GM21825 (cell line): Measurements from ENCODE around the gene GNPTG.

ENCODE experiments used
- ATAC-seq: cut with Tn5 transposase; IDR thresholded peaks from one replicate; pipeline ENCODE4 v1.9.1; 2021; ENCODE audit warnings: mild to moderate bottlenecking, moderate library complexity; ENCODE audit not compliant: unreplicated experiment

Gene GNPTG

DNA sequence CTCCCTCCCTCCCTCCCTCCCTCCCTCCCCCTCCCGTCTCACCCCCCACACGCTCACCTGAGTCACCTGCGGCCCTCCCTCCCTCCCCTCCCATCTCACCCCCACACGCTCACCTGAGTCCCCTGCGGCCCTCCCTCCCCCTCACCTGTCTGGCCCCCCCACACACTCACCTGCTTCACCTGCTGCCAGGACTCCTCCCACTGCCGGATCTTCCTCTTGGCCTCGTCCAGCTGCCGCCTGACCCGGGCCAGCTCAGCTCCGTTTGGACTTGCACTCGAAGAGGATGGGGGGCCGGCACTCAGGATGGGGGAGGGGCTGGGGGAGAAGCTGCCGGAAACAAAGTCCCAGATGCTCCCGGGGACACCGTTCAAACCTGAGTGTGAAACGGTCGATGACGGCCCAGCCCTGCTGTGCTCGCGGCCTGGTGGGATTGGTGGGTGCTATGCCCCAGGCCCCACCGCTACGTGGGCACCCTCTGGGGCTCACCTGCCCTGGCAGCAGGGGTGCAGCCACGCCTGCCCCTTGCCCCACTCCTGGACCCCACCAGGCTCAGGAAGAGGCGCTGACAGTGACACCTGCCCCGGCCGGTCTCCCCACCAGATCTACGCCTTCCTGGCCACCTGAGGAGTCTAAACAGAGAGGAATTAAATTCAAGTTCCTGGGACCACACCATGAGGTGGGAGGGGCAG, 15.9 kb downstream of the GNPTG start:
- no peak for ATAC-seq

DNA sequence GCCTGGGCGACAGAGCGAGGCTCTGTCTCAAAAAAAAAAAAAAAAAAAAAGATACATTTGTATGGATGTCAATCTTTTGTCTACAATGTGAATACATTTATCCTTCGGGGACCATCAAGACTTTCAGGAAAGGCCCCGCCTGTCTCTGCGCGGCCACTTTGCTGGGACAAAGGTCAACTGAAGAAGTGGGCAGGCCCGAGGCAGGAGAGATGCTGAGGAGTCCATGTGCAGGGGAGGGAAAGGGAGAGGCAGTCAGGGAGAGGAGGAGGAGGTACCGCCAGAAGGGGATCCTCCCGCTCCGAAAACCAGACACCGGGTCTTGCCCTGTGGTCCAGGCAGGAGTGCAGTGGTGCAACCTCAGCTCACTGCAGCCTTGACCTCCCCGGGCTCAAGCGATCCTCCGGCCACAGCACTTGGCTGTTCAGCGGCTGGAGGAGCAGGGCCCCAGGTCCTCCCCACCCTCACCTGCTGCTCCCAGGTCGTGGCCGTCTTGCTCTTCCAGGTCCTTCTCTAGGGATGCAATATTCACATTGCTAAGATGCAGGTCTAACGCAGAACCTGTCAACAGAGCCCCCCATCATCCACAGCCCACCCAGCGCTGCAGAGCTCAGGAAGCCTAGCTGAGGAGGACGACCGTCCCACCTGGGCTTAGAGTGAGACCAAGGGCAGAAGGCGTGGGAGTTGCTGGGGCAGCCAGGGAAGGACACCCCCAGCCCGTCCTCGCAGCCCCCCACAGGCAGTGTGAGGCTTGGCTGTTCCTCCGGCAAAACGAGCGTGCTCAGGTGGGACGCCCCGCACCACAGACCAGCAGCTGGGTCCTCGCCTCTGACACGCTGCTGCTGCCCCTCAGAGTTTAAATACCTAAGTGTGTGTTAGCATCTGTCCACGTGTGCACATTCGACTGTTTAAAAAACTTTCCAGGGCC, 19.6 kb downstream of the GNPTG start:
- ATAC-seq: no peak

DNA sequence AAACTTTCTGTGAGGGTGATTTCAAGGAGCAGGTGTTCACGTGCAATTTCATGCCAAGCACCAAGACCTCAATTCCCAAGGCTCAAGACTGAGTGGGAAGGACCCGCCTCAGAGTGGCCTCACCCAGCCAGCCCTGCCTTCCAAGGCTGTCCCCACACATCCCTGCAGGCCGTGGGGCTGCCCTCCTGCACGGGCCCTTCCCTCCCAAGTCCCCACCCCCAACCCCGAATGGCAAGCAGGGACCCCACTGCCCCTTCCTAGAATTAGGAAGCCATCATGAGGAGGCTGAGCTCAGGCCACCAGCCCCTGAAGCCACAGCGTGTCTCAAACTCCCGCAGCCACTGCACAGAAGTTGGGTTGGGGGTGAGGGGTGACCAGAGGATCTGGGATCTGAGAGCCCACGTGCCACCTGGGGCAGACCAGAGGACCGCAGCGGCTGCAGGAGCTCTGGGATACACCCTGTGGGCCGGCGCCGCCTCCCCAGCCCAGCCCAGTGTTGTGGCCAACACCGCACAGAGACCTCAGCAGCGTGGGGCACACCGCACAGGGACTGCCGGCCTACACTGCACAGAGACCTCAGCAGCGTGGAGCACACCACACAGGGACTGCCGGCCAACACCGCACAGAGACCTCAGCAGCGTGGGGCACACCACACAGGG, 20.7 kb downstream of the GNPTG start:
- ATAC-seq: no peak

DNA sequence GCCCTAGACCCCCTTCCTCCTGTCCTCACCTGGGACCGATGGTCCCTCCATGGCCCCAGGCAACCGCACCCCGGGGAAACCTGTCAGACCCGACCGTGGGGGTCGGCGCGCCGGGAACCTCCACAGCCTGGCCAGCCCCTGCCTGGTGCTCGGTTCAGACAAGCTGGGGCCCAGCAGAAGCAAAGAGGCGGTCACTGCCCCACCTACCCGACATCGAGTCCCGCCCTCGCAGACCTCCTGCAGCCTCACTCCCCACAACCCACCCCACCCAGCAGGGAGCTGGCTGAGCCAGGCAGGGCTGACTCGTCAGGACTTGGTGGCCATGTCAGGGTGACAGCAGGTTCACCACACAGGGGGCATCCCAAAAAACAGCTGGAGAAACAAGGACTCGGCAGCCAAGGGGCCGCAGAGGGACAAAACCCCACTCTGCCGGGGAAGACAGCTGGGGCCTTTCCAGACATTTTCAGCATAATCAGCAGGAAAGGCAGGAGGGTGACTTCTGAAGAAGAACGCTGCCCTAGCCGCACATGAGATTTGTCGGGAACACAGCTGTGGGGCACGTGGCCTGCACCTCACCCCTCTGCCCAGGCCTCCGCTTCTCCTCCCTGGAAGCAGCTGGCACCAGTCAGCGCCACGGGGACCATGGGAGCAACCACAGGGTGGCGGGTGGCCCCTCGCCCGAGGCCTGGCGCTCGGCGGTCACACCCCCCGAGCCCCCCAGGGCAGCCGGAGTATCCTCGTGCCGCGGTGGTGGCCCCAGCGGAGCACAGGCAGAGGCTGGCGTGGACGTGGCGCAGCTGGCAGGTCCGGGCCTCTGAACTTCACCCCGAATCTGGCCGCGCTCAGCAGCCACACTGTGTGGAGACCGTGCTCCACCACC, 22.9 kb downstream of the GNPTG start:
- no peak for ATAC-seq

DNA sequence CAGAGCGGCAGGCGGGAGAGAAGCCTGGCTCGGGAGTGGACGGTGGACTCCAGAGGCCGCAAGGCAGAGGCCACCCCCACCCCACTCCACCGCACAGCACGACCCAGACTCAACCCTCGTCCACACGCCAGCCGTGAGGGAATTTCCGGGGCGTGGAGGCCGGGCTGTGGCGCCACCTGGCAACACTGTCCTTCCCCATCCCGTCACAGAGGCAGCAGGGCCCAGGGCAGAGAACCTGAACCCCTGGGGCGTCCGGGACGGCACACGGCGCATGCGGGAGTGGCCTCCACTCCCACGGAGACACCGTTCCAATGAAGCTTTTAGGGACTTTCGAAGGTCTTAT, 23.5 kb downstream of the GNPTG start:
- ATAC-seq: no peak

DNA sequence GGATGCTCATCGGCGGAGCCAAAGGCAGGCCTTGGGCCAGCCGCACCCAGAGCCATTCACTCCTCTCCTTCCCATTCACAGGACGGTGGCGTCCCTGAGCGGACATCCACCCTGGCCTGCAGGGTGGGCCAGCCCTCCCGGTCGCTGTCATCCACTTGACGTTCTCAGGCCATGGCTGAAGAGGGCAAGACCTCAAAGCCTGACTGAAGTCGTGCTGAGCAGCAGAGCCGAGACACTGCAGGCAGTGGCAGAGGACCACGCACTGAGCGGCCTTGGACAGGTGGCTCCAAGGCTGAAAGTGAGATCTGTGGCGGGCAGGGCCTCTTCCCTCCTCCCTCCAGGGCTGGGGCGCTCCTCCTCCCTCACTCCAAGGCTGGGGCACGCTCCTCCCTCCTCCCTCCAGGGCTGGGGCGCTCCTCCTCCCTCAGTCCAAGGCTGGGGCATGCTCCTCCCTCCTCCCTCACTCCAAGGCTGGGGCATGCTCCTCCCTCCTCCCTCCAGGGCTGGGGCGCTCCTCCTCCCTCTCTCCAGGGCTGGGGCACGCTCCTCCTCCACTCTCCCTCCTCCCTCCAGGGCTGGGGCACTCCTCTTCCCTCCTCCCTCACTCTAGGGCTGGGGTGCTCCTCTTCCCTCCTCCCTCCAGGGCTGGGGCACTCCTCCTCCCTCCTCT, 24.1 kb downstream of the GNPTG start:
- no peak for ATAC-seq

DNA sequence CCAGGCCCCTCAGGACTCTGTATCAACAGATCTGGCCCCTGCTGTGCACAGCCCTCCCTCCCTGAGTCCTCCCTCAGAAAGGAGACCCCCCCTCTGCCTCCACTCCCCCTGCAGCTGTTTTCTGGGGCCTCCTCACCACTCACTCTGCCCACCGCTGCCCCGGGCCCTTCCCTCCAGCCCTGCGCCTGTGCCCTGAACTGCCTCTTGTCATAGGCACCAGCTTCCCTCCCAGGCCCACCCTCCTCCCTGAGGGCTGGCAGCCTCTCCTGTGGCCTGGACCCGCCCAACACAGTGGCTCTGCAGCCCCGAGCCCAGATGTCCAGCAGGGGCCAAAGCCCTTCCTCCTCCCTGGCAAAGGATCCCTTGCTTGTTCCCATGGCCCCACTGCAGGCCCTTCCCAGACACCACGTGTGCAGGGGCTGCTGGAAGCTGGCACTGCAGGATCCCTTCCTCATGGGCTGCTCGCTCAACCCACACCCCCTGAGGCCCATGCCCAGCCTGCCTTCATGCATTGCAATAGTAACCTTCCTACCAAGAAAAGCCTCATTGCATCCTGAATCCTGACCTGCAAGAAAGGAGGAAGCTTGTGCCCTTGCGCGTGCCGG, 25.8 kb downstream of the GNPTG start:
- no peak for ATAC-seq

DNA sequence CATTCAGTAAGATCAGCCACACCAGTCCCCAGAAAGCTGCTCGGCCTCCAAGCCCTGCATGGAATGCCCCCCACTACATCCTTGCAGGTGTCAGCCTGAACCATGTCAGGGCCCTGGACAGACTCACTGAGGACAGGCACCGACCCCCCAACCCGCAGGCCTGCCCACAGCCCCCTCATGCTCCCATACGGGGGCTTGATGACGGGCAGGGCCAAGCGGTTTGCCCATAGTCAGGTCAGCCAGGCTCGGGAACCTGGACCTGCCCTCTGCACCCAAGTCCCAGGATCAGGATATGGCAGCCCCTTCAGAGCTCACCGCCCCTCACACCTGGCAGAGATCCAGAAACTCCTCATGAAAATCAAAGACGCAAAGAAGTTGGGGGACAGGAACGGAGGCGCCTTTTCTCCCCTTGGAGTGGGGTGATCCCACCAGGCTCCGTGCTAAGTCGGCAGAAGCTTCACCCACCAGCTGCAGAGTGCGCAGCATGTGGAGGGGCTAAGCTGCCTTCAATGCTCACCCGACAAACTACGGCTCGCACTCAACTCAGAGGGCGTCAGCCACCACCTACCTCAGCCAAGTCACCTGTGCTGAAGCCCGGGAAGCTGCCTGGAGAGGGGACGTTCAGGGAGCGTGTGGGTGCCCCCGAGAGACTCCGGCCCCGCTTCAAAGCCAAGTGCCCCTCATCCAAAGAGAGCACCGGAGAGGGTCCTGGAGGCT, 26.5 kb downstream of the GNPTG start:
- ATAC-seq: no peak

DNA sequence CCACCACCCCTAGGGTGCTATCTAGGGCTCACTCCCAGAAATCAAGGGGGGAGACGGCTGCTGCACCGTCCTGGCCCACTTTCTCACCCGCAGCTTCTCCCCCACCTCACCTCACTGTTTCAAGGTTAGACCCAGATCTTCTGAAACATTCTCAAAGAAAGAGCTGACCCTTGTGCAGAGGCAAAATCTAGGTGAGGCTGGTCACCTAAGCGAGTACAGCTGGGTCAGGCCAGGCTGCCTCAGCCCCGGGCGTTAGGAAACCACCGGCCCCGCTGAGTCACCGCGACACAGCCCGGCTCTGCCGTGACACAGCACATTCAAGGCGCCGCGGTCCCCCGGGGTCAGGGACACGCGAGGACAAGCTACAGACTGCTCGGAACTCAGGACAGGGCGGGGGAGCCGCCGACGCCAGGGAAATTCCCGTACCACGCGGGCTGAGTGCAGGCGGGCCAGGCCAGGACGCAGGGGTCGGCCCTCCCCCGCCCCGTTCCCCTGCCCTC, 27.1 kb downstream of the GNPTG start:
- peak; percentile 35 for ATAC-seq

DNA sequence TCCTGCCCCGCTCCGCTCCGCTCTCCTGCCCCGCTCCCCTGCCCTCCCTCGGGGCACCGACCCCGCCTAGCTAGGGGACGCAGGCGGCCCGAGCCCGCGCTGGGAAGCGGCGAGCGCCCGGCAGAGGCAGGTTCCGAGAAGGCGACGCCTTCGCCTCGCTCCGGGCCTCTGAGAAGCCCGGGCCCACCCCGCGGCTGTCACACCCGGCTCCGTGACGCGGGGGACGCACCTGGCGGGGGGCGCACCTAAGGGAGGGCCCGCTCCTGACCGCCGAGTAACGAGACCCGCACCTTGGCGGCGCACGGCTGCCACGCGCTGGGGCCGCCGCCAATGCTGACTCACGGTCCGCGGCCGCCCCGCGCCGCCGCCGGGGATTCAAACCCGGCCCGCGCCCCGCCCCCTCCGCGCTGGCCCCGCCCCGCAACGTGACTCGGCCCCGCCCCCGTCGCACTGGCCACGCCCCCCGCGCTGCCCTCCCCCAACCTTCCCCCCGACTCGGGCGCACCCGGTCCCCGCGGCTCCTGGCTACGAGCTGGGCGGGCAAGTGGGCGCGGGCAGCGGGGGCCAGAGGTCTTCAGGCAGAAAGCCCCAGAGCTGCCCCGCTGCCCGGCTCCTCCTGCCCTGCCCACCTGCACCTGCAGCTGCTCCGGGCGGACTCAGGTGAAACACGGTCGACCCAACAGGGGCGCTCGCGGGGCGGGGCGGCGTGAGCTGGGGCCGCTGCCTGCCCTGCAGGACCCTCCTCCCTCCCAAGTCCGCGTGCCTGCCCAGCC, 27.8 kb downstream of the GNPTG start:
- ATAC-seq: peak; percentile 40

DNA sequence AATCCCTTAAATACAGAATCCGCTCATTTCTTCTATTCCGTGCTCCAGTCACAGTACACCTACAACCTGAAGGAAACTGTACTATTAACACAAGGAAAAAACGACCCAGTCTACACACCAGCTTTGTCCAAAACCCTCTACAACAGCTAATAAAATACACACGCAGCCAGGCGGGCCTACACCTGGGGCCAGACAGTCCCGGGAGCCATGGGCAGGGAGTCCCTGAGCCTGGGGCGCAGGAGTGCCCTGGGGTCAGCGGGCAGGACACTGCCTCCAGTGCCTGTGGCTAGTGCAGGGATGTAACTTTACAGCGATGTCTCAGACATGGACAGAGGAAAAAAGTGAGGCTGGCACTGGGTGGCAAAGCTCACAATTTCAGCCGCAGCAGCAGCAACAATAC, 28.5 kb downstream of the GNPTG start:
- no peak for ATAC-seq

DNA sequence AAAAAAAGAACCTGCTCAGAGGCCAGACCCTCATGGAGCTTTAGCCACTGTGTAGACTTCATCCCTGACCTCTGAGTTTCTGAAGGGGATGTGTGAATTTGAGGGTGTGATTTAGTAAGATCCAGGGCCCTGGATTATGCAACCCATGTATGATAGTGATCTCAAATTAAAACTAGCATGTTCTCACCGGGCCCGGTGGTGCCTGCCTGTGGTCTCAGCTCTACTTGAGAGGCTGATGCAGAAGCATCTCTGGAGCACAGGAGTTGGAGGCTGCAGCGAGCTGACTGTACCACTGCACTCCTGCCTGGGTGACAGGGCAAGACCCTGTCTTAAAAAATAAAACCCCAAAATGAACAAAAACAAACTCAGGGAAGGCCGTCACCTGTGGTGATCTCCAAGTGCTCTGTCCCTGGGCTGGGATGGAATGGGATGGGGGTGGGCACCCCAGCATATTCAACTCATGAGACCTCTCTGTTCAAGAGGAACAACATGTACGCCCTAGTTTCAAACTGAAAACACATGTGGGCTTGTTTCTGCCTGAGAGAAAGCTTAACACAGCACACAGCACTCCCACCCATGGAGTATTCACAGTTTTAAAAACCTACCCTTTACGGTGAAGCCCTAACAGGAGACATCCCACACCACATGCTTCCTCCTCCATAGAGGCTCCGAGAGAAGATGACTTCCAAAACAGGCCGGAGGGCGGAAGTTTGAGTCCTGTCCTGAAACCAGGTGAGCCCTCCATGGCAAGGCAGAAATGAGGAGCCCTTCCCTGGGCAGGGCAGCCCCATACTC, 30.1 kb downstream of the GNPTG start:
- ATAC-seq: no peak

DNA sequence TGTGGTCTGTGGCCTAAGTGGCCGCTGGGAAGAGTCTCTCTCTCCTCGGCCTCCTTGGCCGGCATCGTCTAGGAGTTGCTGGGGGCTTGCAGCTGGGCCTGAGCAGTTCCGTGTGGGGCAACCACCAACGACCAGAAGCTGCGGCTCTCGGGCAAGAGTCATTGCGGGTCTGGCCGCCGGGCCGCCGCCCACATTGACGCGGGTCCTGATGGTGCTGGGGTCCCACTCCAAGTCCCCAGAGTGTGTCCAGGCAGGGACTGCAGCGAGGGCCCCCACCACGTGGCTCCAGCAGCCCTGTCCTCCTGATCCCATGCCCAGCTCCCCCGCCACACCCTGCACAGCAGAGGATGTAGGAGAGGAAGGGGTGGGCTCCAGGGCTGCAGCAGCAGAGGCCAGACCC, 31.8 kb downstream of the GNPTG start:
- ATAC-seq: no peak

DNA sequence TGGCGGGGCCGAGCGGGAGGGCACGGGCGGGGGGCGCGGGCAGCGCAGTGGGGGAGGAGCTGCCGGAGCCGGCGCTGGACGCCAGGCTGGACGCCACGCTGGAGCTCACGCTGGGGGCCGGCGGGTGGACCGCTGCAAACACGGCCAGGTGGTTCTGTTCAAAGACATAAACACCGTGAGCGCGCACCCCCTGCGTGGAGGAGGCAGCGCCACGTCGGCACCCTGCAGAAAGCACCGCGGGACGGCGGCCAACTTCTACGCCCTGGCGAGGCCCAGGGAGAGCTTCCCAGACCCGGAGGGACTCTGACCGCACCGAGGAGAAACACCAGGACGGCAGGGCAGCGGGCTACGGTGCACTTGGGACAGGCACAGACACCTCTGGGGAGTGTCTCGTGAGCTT, 33.5 kb downstream of the GNPTG start:
- no peak for ATAC-seq

DNA sequence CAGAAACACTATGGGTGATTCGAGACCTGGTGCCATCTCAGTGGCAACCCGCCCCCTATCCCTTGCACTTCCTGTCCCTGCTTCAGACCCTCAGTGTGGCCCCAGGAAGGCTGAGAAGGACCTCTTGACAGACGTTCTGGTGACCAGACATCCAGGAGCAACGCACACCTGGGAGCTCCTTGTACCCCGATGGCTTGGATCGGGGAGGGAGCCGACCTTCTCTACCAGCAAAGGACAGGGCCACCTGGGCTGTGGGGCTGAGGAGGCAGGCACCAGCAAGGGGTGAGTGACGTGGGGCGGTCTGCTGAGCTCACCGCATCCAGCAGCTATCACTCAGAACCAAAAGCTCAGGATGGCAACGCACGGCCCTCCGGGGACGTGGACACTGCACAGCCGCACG, 35.6 kb downstream of the GNPTG start:
- ATAC-seq: no peak

DNA sequence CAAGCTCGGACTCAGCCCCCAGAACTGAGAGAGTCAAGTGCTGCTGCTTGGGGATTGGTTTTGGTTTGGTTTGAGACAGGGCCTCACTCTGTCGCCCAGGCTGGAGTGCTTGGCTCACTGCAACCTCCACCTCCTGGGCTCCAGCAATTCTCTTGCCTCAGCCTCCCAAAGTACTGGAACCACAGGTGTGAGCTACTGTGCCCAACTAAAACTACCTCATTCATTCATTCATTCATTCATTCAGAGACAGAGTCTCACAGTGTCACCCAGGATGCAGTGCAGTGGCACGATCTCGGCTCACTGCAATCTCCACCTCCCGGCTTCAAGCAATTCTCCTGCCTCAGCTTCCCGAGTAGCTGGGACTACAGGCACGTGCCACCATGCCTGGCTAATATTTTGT, 38.0 kb downstream of the GNPTG start:
- ATAC-seq: no peak

DNA sequence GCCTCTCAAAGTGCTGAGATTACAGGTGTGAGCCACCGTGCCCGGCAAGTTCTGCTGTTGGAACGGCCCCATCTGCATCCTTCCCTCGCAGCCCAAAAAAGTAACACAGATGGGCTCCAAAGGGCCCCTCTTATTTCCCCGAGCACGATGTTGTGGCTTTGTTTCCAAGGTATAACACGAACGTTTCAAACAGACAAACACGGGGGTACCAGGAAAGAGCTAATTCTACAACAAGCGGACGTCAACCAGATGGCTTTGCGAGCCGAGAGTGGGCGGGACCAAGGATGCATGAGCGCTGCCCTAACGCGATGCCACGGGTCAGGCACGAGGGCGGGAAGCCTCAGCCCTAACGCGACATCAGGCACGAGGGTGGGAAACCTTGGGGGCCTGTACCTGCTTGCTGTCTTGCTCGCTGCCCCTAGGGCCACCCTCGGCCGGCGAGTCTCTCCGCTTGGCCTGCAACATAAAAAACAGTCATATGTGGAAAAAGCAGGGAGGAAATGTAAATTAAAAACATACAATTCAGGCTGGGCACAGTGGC, 38.6 kb downstream of the GNPTG start:
- ATAC-seq: no peak
